GM12875 (cell line): ENCODE measurements around the gene LRRC37B.

Source experiments
- H3K4me3 ChIP-seq: one replicate; pipeline ENCODE4 v1.5.1; 2011; ENCODE audit warnings: low read depth, low read length, control low read depth
- TF ChIP-seq, protein P1 (sequence below): IDR thresholded peaks from 2 replicates; pipeline ENCODE4 v1.5.1; 2011; ENCODE audit warnings: low read depth, mild to moderate bottlenecking, control low read depth, inconsistent platforms, low read length, moderate library complexity, borderline replicate concordance; ENCODE audit not compliant: insufficient read depth

The LRRC37B gene

GRCh38 chr17:32100971-32101631, 93.9 kb downstream of the LRRC37B start:
- H3K4me3 ChIP-seq: no peak overlapping the region
- TF ChIP-seq, protein P1, sequence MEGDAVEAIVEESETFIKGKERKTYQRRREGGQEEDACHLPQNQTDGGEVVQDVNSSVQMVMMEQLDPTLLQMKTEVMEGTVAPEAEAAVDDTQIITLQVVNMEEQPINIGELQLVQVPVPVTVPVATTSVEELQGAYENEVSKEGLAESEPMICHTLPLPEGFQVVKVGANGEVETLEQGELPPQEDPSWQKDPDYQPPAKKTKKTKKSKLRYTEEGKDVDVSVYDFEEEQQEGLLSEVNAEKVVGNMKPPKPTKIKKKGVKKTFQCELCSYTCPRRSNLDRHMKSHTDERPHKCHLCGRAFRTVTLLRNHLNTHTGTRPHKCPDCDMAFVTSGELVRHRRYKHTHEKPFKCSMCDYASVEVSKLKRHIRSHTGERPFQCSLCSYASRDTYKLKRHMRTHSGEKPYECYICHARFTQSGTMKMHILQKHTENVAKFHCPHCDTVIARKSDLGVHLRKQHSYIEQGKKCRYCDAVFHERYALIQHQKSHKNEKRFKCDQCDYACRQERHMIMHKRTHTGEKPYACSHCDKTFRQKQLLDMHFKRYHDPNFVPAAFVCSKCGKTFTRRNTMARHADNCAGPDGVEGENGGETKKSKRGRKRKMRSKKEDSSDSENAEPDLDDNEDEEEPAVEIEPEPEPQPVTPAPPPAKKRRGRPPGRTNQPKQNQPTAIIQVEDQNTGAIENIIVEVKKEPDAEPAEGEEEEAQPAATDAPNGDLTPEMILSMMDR: no peak

GRCh38 chr17:32102172-32102571, 95.0 kb downstream of the LRRC37B start:
- no peak overlapping the region for H3K4me3 ChIP-seq
- TF ChIP-seq, protein P1: no peak

GRCh38 chr17:32102646-32103186, 95.5 kb downstream of the LRRC37B start:
- TF ChIP-seq, protein P1: no peak
- H3K4me3 ChIP-seq: no peak overlapping the region
